Osteoblast (primary cell): ENCODE data around the gene MINDY3. TPM values are rescaled to one million over a fixed set of nuclear protein-coding genes. Genes with fewer than 3 reads are reported as not detected.
"Not testable (repeated sequence)": the region's sequence is repeated elsewhere in the genome, so short reads cannot be mapped to it uniquely, and the experiment has no call there.

Experiments
- DNase-seq: peaks from one replicate; pipeline ENCODE4 v3.0.0; 2011; ENCODE audit warnings: low spot score, mixed read lengths; ENCODE audit not compliant: insufficient read length; ENCODE audit errors: missing footprints
- H2AFZ ChIP-seq: 2 replicates; pipeline ENCODE4 v1.6.0; 2011; ENCODE audit warnings: mild to moderate bottlenecking, low read length
- H3K27ac ChIP-seq: 2 replicates; pipeline ENCODE4 v1.5.1; 2011; ENCODE audit warnings: mild to moderate bottlenecking, low read depth, low read length, moderate library complexity
- H3K27me3 ChIP-seq: 2 replicates; pipeline ENCODE4 v1.6.0; 2012; ENCODE audit warnings: mild to moderate bottlenecking, control low read depth, inconsistent platforms, low read length, moderate library complexity; ENCODE audit not compliant: insufficient read depth
- H3K36me3 ChIP-seq: 2 replicates; pipeline ENCODE4 v1.5.1; 2011; ENCODE audit warnings: mild to moderate bottlenecking, low read length, control low read depth, moderate library complexity; ENCODE audit not compliant: insufficient read depth
- H3K4me1 ChIP-seq: 2 replicates; pipeline ENCODE4 v1.5.1; 2011; ENCODE audit warnings: mild to moderate bottlenecking, low read length, control low read depth, moderate library complexity; ENCODE audit not compliant: insufficient read depth
- H3K4me2 ChIP-seq: 2 replicates; pipeline ENCODE4 v1.6.0; 2011; ENCODE audit warnings: mild to moderate bottlenecking, low read length; ENCODE audit not compliant: insufficient read depth
- H3K4me3 ChIP-seq: fragments of 200-600 bp; sonication (generic); 3 replicates; pipeline ENCODE4 v1.5.1; 2012; ENCODE audit warnings: mild to moderate bottlenecking, low read length, inconsistent platforms; ENCODE audit not compliant: insufficient read depth
- H3K79me2 ChIP-seq: 2 replicates; pipeline ENCODE4 v1.6.0; 2012; ENCODE audit warnings: mild to moderate bottlenecking, low read length, control low read depth, inconsistent platforms; ENCODE audit not compliant: insufficient read depth
- H3K9me3 ChIP-seq: 2 replicates; pipeline ENCODE4 v1.5.1; 2011; ENCODE audit warnings: low read depth, low read length, control low read depth
- H4K20me1 ChIP-seq: 2 replicates; pipeline ENCODE4 v1.6.0; 2012; ENCODE audit warnings: mild to moderate bottlenecking, low read length, control low read depth; ENCODE audit not compliant: insufficient read depth
- total RNA-seq: library from RNA; depleted of rRNA; stranded (reverse); fragments of >200 nt; gene quantifications from 2 replicates; pipeline ENCODE4 v1.2.3, GENCODE V29; 2012
- TF ChIP-seq, protein P1 (sequence below): IDR thresholded peaks from 2 replicates; pipeline ENCODE4 v1.5.1; 2011; ENCODE audit warnings: mild to moderate bottlenecking, low read depth, low read length, moderate library complexity; ENCODE audit errors: extremely low read depth

The MINDY3 gene
- total RNA-seq, 1 donor: 36.6 TPM

- Histone ChIP-seq H3K9me3 (no peaks in the 10 kb centered on the region), H3K4me2 (no peak overlapping the region), H3K79me2 (no peaks in the 10 kb centered on the region), H3K27me3 (no peaks in the 10 kb centered on the region), H3K36me3 (peaks cover 22% of the 10 kb centered on the region), H3K4me1 (peaks cover 3% of the 10 kb centered on the region), H2AFZ (no peak overlapping the region), H4K20me1 (no peaks in the 10 kb centered on the region), H3K27ac (no peak overlapping the region), H3K4me3 (no peak overlapping the region)
- DNase-seq: no peak
- TF ChIP-seq, protein P1, sequence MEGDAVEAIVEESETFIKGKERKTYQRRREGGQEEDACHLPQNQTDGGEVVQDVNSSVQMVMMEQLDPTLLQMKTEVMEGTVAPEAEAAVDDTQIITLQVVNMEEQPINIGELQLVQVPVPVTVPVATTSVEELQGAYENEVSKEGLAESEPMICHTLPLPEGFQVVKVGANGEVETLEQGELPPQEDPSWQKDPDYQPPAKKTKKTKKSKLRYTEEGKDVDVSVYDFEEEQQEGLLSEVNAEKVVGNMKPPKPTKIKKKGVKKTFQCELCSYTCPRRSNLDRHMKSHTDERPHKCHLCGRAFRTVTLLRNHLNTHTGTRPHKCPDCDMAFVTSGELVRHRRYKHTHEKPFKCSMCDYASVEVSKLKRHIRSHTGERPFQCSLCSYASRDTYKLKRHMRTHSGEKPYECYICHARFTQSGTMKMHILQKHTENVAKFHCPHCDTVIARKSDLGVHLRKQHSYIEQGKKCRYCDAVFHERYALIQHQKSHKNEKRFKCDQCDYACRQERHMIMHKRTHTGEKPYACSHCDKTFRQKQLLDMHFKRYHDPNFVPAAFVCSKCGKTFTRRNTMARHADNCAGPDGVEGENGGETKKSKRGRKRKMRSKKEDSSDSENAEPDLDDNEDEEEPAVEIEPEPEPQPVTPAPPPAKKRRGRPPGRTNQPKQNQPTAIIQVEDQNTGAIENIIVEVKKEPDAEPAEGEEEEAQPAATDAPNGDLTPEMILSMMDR: no peak
These were observed 77.5 kb downstream of the MINDY3 start for GRCh38 chr10:15782851-15783250.

DNA sequence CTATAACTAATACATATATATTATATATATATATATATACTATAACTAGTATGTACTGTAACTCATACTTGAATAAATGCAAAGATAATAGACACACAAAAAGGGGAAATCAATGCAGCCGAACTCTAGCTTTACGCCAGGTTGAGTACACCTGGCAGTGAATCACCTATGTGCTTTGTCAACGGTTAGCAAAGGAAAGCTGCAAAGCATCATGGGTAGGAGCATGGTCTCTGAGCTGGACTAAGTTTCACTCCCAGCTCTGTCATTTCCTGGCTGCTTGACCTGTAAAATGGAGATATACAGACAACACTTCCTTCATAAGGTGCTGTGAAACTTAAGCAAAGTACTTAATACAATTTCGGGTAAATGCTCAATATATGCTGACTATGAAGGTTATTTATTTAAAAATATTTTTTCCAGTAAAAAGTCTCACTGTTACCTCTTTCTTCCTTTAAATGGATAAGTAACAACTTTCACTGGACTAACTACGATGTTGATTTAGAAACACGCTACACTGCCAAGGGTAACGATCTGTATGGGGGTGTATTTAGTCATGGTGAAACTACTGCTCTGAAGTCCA, 78.8 kb downstream of the MINDY3 start:
- Histone ChIP-seq H3K27me3 (no peaks in the 10 kb centered on the region), H3K4me2 (no peak overlapping the region), H3K4me3 (no peak overlapping the region), H3K9me3 (no peaks in the 10 kb centered on the region), H3K27ac (no peak overlapping the region), H3K36me3 (peaks cover 27% of the 10 kb centered on the region), H3K4me1 (peaks cover 3% of the 10 kb centered on the region), H3K79me2 (no peaks in the 10 kb centered on the region), H4K20me1 (no peaks in the 10 kb centered on the region), H2AFZ (no peak overlapping the region)
- TF ChIP-seq, protein P1: no peak
- DNase-seq: no peak

GRCh38 chr10:15780353-15781135, 79.8 kb downstream of the MINDY3 start:
- Histone ChIP-seq H4K20me1 (no peaks in the 10 kb centered on the region), H3K9me3 (no peaks in the 10 kb centered on the region), H3K27me3 (no peaks in the 10 kb centered on the region), H3K27ac (no peak overlapping the region), H3K4me2 (no peak overlapping the region), H3K4me3 (no peak overlapping the region), H3K79me2 (no peaks in the 10 kb centered on the region), H3K4me1 (peaks cover 8% of the 10 kb centered on the region), H2AFZ (no peak overlapping the region), H3K36me3 (peaks cover 27% of the 10 kb centered on the region)
- TF ChIP-seq, protein P1: no peak
- no peak for DNase-seq

- DNase-seq: no peak
- Histone ChIP-seq H3K36me3 (peaks cover 15% of the 10 kb centered on the region), H3K9me3 (no peaks in the 10 kb centered on the region), H2AFZ (no peak overlapping the region), H3K79me2 (no peaks in the 10 kb centered on the region), H3K27me3 (no peaks in the 10 kb centered on the region), H3K27ac (peak overlapping the region; percentile 8), H3K4me1 (peaks cover 9% of the 10 kb centered on the region), H3K4me3 (no peak overlapping the region), H3K4me2 (no peak overlapping the region), H4K20me1 (no peaks in the 10 kb centered on the region)
- TF ChIP-seq, protein P1: no peak
These were observed 84.8 kb downstream of the MINDY3 start for GRCh38 chr10:15775513-15775912.

- H3K4me1 ChIP-seq, DNase-seq, H3K9me3 ChIP-seq, H3K27me3 ChIP-seq, H3K4me2 ChIP-seq, H3K79me2 ChIP-seq, H3K27ac ChIP-seq, H2AFZ ChIP-seq, H3K4me3 ChIP-seq, H4K20me1 ChIP-seq: not testable (repeated sequence)
- H3K36me3 ChIP-seq: peaks cover 15% of the 10 kb centered on the region
These were observed 85.8 kb downstream of the MINDY3 start for GRCh38 chr10:15774534-15774933.
